ENCODE data around the gene ARL6IP5. TPM values are rescaled to one million over a fixed set of nuclear protein-coding genes. Genes with fewer than 3 reads are reported as not detected.

The ARL6IP5 gene
- total and polyA plus RNA-seq, 9 of the 15 experiments (the other 6 are each of a cell fraction or from before 2014, with no cell fraction given), result 10.3 to 54.0 (median 12.7) TPM

- Histone ChIP-seq H3K9me3 (replicated peaks; ENCODE audit: control insufficient read depth, insufficient read depth, low read depth, low read length) (no peaks in the 10 kb centered on the region), H3K36me3 (ENCODE audit: control insufficient read depth, insufficient read depth, low read length) (peaks cover 68% of the 10 kb centered on the region), H3K4me1 (replicated peaks in 1 of 2; ENCODE audit: control insufficient read depth in 2 of 2, insufficient read depth in 2 of 2, low read length in 2 of 2) (no peaks in the 10 kb centered on the region), H4K20me1 (replicated peaks; ENCODE audit: control insufficient read depth, insufficient read depth, low read length) (no peaks in the 10 kb centered on the region), H3K4me2 (ENCODE audit: insufficient read depth, low read length) (no peak overlapping the region), H3K9ac (ENCODE audit: insufficient read depth in 1 of 2, low read depth in 2 of 2, low read length in 2 of 2) (no peak overlapping the region), H3K79me2 (ENCODE audit: control insufficient read depth, insufficient read depth, low read length) (no peaks in the 10 kb centered on the region), H3K4me3 (no peak overlapping the region), H3K9me1 (ENCODE audit: control insufficient read depth, insufficient read depth, low read length) (no peaks in the 10 kb centered on the region), H2AFZ (ENCODE audit: low read depth, low read length) (no peak overlapping the region), H3K27ac (ENCODE audit: extremely low read depth, low read depth, low read length) (no peak overlapping the region), H3K27me3 (ENCODE audit: control insufficient read depth in 2 of 2, insufficient read depth in 2 of 2, low read length in 2 of 2) (no peaks in the 10 kb centered on the region)
- no TSS peak for BruUV-seq (replicated peaks)
- ChIA-PET POLR2A (interaction anchor here (1.2 kb wide), 1 partner anchor 14 kb away, joined by 3 read pairs; no protein-coding TSS in a partner anchor), CTCF (ENCODE audit: low intra/inter-chr PET ratio) (no interaction called here)
- no peak for DNase-seq (ENCODE audit: extremely low read depth in 1 of 4, low spot score in 3 of 4)
- no peak for FAIRE-seq
- no peak for ATAC-seq
- in situ Hi-C loops (cut with MboI), result no loop called here
- intact Hi-C loops (cut with micrococcal nuclease), result no loop called here
- TF ChIP-seq ZNF318 (IDR thresholded peaks at IDR 0.05; ENCODE audit: borderline replicate concordance in 1 of 2, low read depth in 1 of 2), result no peak
- TF ChIP-seq RBM17 (IDR thresholded peaks at IDR 0.05; ENCODE audit: borderline replicate concordance, low read depth, low read length), result no peak
- TF ChIP-seq, protein P1, sequence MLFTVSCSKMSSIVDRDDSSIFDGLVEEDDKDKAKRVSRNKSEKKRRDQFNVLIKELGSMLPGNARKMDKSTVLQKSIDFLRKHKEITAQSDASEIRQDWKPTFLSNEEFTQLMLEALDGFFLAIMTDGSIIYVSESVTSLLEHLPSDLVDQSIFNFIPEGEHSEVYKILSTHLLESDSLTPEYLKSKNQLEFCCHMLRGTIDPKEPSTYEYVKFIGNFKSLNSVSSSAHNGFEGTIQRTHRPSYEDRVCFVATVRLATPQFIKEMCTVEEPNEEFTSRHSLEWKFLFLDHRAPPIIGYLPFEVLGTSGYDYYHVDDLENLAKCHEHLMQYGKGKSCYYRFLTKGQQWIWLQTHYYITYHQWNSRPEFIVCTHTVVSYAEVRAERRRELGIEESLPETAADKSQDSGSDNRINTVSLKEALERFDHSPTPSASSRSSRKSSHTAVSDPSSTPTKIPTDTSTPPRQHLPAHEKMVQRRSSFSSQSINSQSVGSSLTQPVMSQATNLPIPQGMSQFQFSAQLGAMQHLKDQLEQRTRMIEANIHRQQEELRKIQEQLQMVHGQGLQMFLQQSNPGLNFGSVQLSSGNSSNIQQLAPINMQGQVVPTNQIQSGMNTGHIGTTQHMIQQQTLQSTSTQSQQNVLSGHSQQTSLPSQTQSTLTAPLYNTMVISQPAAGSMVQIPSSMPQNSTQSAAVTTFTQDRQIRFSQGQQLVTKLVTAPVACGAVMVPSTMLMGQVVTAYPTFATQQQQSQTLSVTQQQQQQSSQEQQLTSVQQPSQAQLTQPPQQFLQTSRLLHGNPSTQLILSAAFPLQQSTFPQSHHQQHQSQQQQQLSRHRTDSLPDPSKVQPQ (CRISPR knock-in tag; IDR thresholded peaks at IDR 0.05; ENCODE audit: borderline replicate concordance), result no peak
- TF ChIP-seq NCOA1 (IDR thresholded peaks at IDR 0.05; ENCODE audit: low read depth), result no peak
- TF ChIP-seq EHMT2 (IDR thresholded peaks at IDR 0.05), result no peak
- TF ChIP-seq ESRRA (IDR thresholded peaks at IDR 0.05; ENCODE audit: borderline replicate concordance, low read depth), result no peak
- no peak for TF ChIP-seq NR3C1 (CRISPR knock-in tag; IDR thresholded peaks at IDR 0.05)
- TF ChIP-seq, protein P2, sequence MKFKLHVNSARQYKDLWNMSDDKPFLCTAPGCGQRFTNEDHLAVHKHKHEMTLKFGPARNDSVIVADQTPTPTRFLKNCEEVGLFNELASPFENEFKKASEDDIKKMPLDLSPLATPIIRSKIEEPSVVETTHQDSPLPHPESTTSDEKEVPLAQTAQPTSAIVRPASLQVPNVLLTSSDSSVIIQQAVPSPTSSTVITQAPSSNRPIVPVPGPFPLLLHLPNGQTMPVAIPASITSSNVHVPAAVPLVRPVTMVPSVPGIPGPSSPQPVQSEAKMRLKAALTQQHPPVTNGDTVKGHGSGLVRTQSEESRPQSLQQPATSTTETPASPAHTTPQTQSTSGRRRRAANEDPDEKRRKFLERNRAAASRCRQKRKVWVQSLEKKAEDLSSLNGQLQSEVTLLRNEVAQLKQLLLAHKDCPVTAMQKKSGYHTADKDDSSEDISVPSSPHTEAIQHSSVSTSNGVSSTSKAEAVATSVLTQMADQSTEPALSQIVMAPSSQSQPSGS (CRISPR knock-in tag; IDR thresholded peaks at IDR 0.05), result no peak
- no peak for TF ChIP-seq CAMTA2 (CRISPR knock-in tag; conservative IDR thresholded peaks at IDR 0.05)
Observed at GRCh38 chr3:69059688-69060087, 25.0 kb upstream of the ARL6IP5 start.

Data from K562 (cell line).